Kidney (tissue), 14 donors: ENCODE data around the gene PIBF1. TPM values are rescaled to one million over a fixed set of nuclear protein-coding genes. Genes with fewer than 3 reads are reported as not detected.

Experiments
- DNase-seq, 5 donors: peaks; one replicate each; pipeline ENCODE4 v3.0.0-alpha.2; 2013 to 2020
- FAIRE-seq: peaks from 2 replicates; lab custom pipeline; 2012; peaks lifted over from hg19 to GRCh38; lab: Jason Lieb, UNC
- H3K27ac ChIP-seq, 2 donors: one replicate each; pipeline ENCODE4 v1.7.0; 2013; ENCODE audit warnings: low read depth in 2 of 2, low read length in 2 of 2, inconsistent platforms in 1 of 2
- H3K27me3 ChIP-seq: one replicate; pipeline ENCODE4 v1.7.1; 2013; ENCODE audit warnings: low read length, inconsistent platforms; ENCODE audit not compliant: control insufficient read depth, insufficient read depth
- H3K36me3 ChIP-seq, 3 donors: one replicate each; pipeline versions ENCODE4 v1.7.0 to v1.7.1; 2013; ENCODE audit warnings: low read length in 3 of 3, control low read depth in 1 of 3, inconsistent platforms in 1 of 3; ENCODE audit not compliant: insufficient read depth in 3 of 3, control insufficient read depth in 2 of 3
- H3K4me1 ChIP-seq, 3 donors: one replicate each; pipeline versions ENCODE4 v1.7.0 to v1.7.1; 2013; ENCODE audit warnings: low read length in 3 of 3, inconsistent platforms in 1 of 3, low read depth in 1 of 3; ENCODE audit not compliant: control insufficient read depth in 2 of 3, insufficient read depth in 2 of 3
- H3K4me3 ChIP-seq, 3 donors: one replicate each; pipeline versions ENCODE4 v1.7.0 to v1.8.1; 2013; ENCODE audit warnings: low read length in 3 of 3, control low read depth in 1 of 3, inconsistent platforms in 1 of 3
- H3K9ac ChIP-seq, 3 donors: one replicate each; pipeline versions ENCODE4 v1.7.0 to v1.7.1; 2013; ENCODE audit warnings: low read length in 3 of 3, control low read depth in 1 of 3, inconsistent platforms in 1 of 3
- H3K9me3 ChIP-seq, 3 donors: one replicate each; pipeline versions ENCODE4 v1.7.0 to v1.7.1; 2013; ENCODE audit warnings: low read length in 3 of 3, control low read depth in 1 of 3, inconsistent platforms in 1 of 3; ENCODE audit not compliant: control insufficient read depth in 2 of 3, insufficient read depth in 1 of 3
- CTCF ChIP-seq: IDR thresholded peaks from 3 replicates; pipeline ENCODE4 v1.5.1; 2012; ENCODE audit warnings: mild to moderate bottlenecking, moderate library complexity, borderline replicate concordance; ENCODE audit not compliant: insufficient read depth; ENCODE audit errors: extremely low read depth
- intact Hi-C: fragments of 100-400 bp; cut with DNase I; formaldehyde crosslinking; loops from one replicate; pipeline ENCODE4 v1.11.1; 2022
- polyA plus RNA-seq: library from polyadenylated mRNA; stranded (reverse); fragments of 350-450 nt; fragmentation: Illumina TruSeq; extraction: RNeasy Lipid Tissue Mini Kit (QIAGEN cat#74804); gene quantifications from one replicate; pipeline ENCODE4 v1.2.3, GENCODE V29; 2014; ENCODE audit warnings: low read depth, low replicate concordance; ENCODE audit not compliant: insufficient read depth
- total RNA-seq: library from RNA; stranded (reverse); fragmentation: NEBNext Ultra II Directional; extraction: Animal tissue kit (Norgen Biotek cat#: 25700); gene quantifications from one replicate; pipeline ENCODE4 v1.2.1, GENCODE V29; 2021
- donor health status: control.
- donor health status: control.
- donor health status: control.
- donor health status: control.
- donor health status: control.
- donor health status: DM: yes; HTN: yes; CAD: no.
- donor health status: Normal renal cell carcinoma (clear cell type).

Gene PIBF1
- total and polyA plus RNA-seq, 2 donors from 2014 or later, result 17.6 to 30.5 TPM

DNA sequence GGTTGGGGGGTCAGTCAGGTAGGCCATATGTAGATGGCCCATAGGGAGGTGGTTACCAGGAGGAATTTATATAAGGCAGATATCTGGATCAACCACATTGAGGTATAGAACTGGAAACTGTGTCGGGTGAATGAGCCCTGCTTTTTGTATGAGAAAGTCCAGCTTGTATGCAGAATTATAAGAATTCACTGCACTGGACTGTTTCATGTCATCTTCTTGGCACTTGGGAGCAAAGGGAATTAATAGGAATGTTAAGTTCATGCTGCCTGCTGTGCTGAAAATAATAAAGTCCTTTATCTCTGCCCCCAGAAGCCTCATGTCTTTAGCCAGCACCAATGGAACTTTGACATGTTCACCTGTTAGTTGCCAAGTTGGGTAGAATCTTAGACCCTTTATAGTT lies 41.9 kb upstream of the PIBF1 start:
- Histone ChIP-seq H3K27me3 (no peaks in the 10 kb centered on the region), H3K9ac (no peak overlapping the region), H3K9me3 (no peaks in the 10 kb centered on the region), H3K27ac (no peak overlapping the region), H3K4me3 (no peak overlapping the region), H3K36me3 (peaks cover 0 to 4% (median 0%) of the 10 kb centered on the region in 3 donors), H3K4me1 (no peaks in the 10 kb centered on the region)
- no peak for TF ChIP-seq CTCF
- DNase-seq, result no peak
- intact Hi-C loops, result no loop called here
- FAIRE-seq, result no peak

- Histone ChIP-seq H3K36me3 (peaks cover 0 to 4% (median 0%) of the 10 kb centered on the region in 3 donors), H3K27me3 (no peaks in the 10 kb centered on the region), H3K27ac (no peak overlapping the region), H3K9me3 (no peaks in the 10 kb centered on the region), H3K4me3 (no peak overlapping the region), H3K9ac (no peak overlapping the region), H3K4me1 (no peaks in the 10 kb centered on the region)
- FAIRE-seq (no peak), DNase-seq (no peak)
- intact Hi-C loops, result no loop called here
- no peak for TF ChIP-seq CTCF
Observed at GRCh38 chr13:72745260-72745659, 36.7 kb upstream of the PIBF1 start.

- no peaks in the 10 kb centered on the region for H3K9me3 ChIP-seq
- FAIRE-seq, result no peak
- intact Hi-C loops, result no loop called here
Observed at GRCh38 chr13:72751220-72751619, 30.7 kb upstream of the PIBF1 start.

More at GRCh38 chr13:72751220-72751619, 30.7 kb upstream of the PIBF1 start:
- H3K4me1 ChIP-seq, result no peaks in the 10 kb centered on the region
- no peak for TF ChIP-seq CTCF
- no peak overlapping the region for H3K4me3 ChIP-seq
- H3K27me3 ChIP-seq, result no peaks in the 10 kb centered on the region
- H3K36me3 ChIP-seq, result peaks cover 0 to 20% (median 7%) of the 10 kb centered on the region in 3 donors
- H3K27ac ChIP-seq, result no peak overlapping the region
- DNase-seq, result no peak
- H3K9ac ChIP-seq, result no peak overlapping the region
